H9 (cell line): Measurements from ENCODE around the gene PTDSS2. TPM values are rescaled to one million over a fixed set of nuclear protein-coding genes. Genes with fewer than 3 reads are reported as not detected.

Source experiments
- DNase-seq: peaks from one replicate; pipeline ENCODE4 v3.0.0-alpha.2; 2017
- H2AFZ ChIP-seq: one replicate; pipeline ENCODE4 v1.6.1; 2013; ENCODE audit warnings: mild to moderate bottlenecking, low read length, control low read depth, moderate library complexity
- H2AK5ac ChIP-seq: 2 replicates; pipeline ENCODE4 v1.6.1; 2013; ENCODE audit warnings: low read length, control low read depth, mixed read lengths; ENCODE audit not compliant: insufficient read length
- H2BK120ac ChIP-seq: one replicate; pipeline ENCODE4 v1.6.1; 2013; ENCODE audit warnings: low read depth, mild to moderate bottlenecking, low read length, control low read depth, inconsistent platforms; ENCODE audit not compliant: poor library complexity, severe bottlenecking
- H2BK12ac ChIP-seq: 2 replicates; pipeline ENCODE4 v1.6.1; 2013; ENCODE audit warnings: low read length, control low read depth, mixed read lengths, low read depth; ENCODE audit not compliant: insufficient read length
- H2BK15ac ChIP-seq: 2 replicates; pipeline ENCODE4 v1.6.1; 2013; ENCODE audit warnings: low read depth, low read length, control low read depth
- H2BK20ac ChIP-seq: one replicate; pipeline ENCODE4 v1.6.1; 2013; ENCODE audit warnings: low read depth, mild to moderate bottlenecking, low read length, control low read depth, inconsistent platforms; ENCODE audit not compliant: poor library complexity, severe bottlenecking
- H2BK5ac ChIP-seq: 2 replicates; pipeline ENCODE4 v1.6.1; 2013; ENCODE audit warnings: low read length, control low read depth, mixed read lengths; ENCODE audit not compliant: insufficient read length
- H3K14ac ChIP-seq: 2 replicates; pipeline ENCODE4 v1.6.1; 2013; ENCODE audit warnings: low read length, control low read depth; ENCODE audit not compliant: insufficient read depth
- H3K18ac ChIP-seq: 2 replicates; pipeline ENCODE4 v1.6.1; 2013; ENCODE audit warnings: low read depth, mild to moderate bottlenecking, mixed read lengths, low read length, control low read depth; ENCODE audit not compliant: insufficient read length
- H3K23ac ChIP-seq: 2 replicates; pipeline ENCODE4 v1.6.1; 2013; ENCODE audit warnings: low read length, control low read depth, mixed read lengths, low read depth; ENCODE audit not compliant: insufficient read length
- H3K23me2 ChIP-seq: 2 replicates; pipeline ENCODE4 v1.6.1; 2013; ENCODE audit warnings: low read depth, mild to moderate bottlenecking, mixed read lengths, low read length, control low read depth; ENCODE audit not compliant: insufficient read length, poor library complexity, severe bottlenecking
- H3K27ac ChIP-seq: 2 replicates; pipeline ENCODE4 v1.5.1; 2013; ENCODE audit warnings: low read length, control low read depth, mixed read lengths, low read depth; ENCODE audit not compliant: insufficient read length
- H3K27me3 ChIP-seq: 2 replicates; pipeline ENCODE4 v1.6.1; 2013; ENCODE audit warnings: low read length, control low read depth, inconsistent platforms; ENCODE audit not compliant: insufficient read depth
- H3K4ac ChIP-seq: 2 replicates; pipeline ENCODE4 v1.6.1; 2013; ENCODE audit warnings: low read depth, mild to moderate bottlenecking, control low read depth, inconsistent platforms, low read length, moderate library complexity
- H3K4me1 ChIP-seq: 2 replicates; pipeline ENCODE4 v1.6.1; 2013; ENCODE audit warnings: low read length, control low read depth, inconsistent platforms; ENCODE audit not compliant: insufficient read depth
- H3K4me2 ChIP-seq: 2 replicates; pipeline ENCODE4 v1.6.1; 2013; ENCODE audit warnings: low read length, control low read depth, mixed read lengths; ENCODE audit not compliant: insufficient read length, insufficient read depth
- H3K56ac ChIP-seq: 2 replicates; pipeline ENCODE4 v1.6.1; 2013; ENCODE audit warnings: low read depth, mild to moderate bottlenecking, mixed read lengths, low read length, control low read depth; ENCODE audit not compliant: insufficient read length
- H3K79me1 ChIP-seq: 2 replicates; pipeline ENCODE4 v1.6.1; 2013; ENCODE audit warnings: low read depth, mild to moderate bottlenecking, moderate library complexity, low read length, control low read depth, inconsistent platforms; ENCODE audit not compliant: insufficient read depth, poor library complexity, severe bottlenecking
- H3K79me2 ChIP-seq: 2 replicates; pipeline ENCODE4 v1.6.1; 2013; ENCODE audit warnings: low read length, control low read depth, inconsistent platforms; ENCODE audit not compliant: insufficient read depth
- H3K9ac ChIP-seq: 2 replicates; pipeline ENCODE4 v1.6.1; 2013; ENCODE audit warnings: low read length, control low read depth, mixed read lengths; ENCODE audit not compliant: insufficient read length; ENCODE audit errors: extremely low read depth
- H3K9me3 ChIP-seq: one replicate; pipeline ENCODE4 v1.6.1; 2013; ENCODE audit warnings: low read depth, low read length, inconsistent platforms; ENCODE audit not compliant: control insufficient read depth
- H3T11ph ChIP-seq: one replicate; pipeline ENCODE4 v1.6.1; 2013; ENCODE audit warnings: mild to moderate bottlenecking, low read length, control low read depth, inconsistent platforms
- H4K20me1 ChIP-seq: one replicate; pipeline ENCODE4 v1.6.1; 2013; ENCODE audit not compliant: control insufficient read depth, insufficient read length, insufficient read depth
- H4K5ac ChIP-seq: 2 replicates; pipeline ENCODE4 v1.6.1; 2013; ENCODE audit warnings: low read depth, mild to moderate bottlenecking, mixed read lengths, low read length, control low read depth; ENCODE audit not compliant: insufficient read length
- H4K8ac ChIP-seq: replicated peaks from 2 replicates; pipeline ENCODE4 v1.6.1; 2013; ENCODE audit warnings: low read length, control low read depth, mixed read lengths, low read depth; ENCODE audit not compliant: insufficient read length
- H4K91ac ChIP-seq: 2 replicates; pipeline ENCODE4 v1.6.1; 2013; ENCODE audit warnings: low read depth, mild to moderate bottlenecking, moderate library complexity, mixed read lengths, low read length, control low read depth; ENCODE audit not compliant: insufficient read length
- H3K27ac Mint-ChIP-seq, 3 experiments: 2 replicates in 2 of 3; 3 replicates in 1 of 3; pipeline ENCODE4 v1.8.0; 2020 to 2021; ENCODE audit warnings: mixed read lengths in 3 of 3, mild to moderate bottlenecking in 1 of 3, moderate library complexity in 1 of 3
- H3K27me3 Mint-ChIP-seq: 2 replicates; pipeline ENCODE4 v1.8.0; 2021; ENCODE audit warnings: low read depth, mild to moderate bottlenecking, moderate library complexity, mixed read lengths
- H3K36me3 Mint-ChIP-seq, 3 experiments: 2 replicates in 2 of 3; 3 replicates in 1 of 3; pipeline ENCODE4 v1.8.0; 2020 to 2021; ENCODE audit warnings: low read depth in 3 of 3, mixed read lengths in 3 of 3; ENCODE audit not compliant: insufficient read depth in 1 of 3
- H3K4me1 Mint-ChIP-seq, 2 experiments: 2 replicates each; pipeline ENCODE4 v1.8.0; 2020; ENCODE audit warnings: mixed read lengths in 2 of 2
- H3K4me3 Mint-ChIP-seq, 2 experiments: 2 replicates in 1 of 2; 3 replicates in 1 of 2; pipeline ENCODE4 v1.8.0; 2020 to 2021; ENCODE audit warnings: mild to moderate bottlenecking in 2 of 2, mixed read lengths in 2 of 2, moderate library complexity in 1 of 2
- H3K9me3 Mint-ChIP-seq, 2 experiments: 2 replicates in 1 of 2; 3 replicates in 1 of 2; pipeline ENCODE4 v1.8.0; 2020; ENCODE audit warnings: mild to moderate bottlenecking in 2 of 2, mixed read lengths in 2 of 2, moderate library complexity in 1 of 2
- WGBS: extraction: QIAGEN DNeasy Blood & Tissue Kit; methylation state at CpG from one replicate; pipeline ENCODE4 v1.1.7; 2013; ENCODE audit warnings: missing lambda C conversion rate, low lambda C conversion rate, mixed read lengths; ENCODE audit not compliant: insufficient read length; ENCODE audit errors: extremely low coverage; 5-methylcytosine and 5-hydroxymethylcytosine counted together
- total RNA-seq: library from RNA; stranded (reverse); gene quantifications from 2 replicates; pipeline ENCODE4 v1.2.1, GENCODE V29; 2021
- TF ChIP-seq, protein P1 (sequence below): fragments of 200-600 bp; sonication (generic); conservative IDR thresholded peaks from 3 replicates; pipeline ENCODE4 v1.8.0; 2021; ENCODE audit warnings: antibody characterized with exemption, mild to moderate bottlenecking

The PTDSS2 gene
- total RNA-seq, 1 experiment from 2014 or later: 55.3 TPM

DNA sequence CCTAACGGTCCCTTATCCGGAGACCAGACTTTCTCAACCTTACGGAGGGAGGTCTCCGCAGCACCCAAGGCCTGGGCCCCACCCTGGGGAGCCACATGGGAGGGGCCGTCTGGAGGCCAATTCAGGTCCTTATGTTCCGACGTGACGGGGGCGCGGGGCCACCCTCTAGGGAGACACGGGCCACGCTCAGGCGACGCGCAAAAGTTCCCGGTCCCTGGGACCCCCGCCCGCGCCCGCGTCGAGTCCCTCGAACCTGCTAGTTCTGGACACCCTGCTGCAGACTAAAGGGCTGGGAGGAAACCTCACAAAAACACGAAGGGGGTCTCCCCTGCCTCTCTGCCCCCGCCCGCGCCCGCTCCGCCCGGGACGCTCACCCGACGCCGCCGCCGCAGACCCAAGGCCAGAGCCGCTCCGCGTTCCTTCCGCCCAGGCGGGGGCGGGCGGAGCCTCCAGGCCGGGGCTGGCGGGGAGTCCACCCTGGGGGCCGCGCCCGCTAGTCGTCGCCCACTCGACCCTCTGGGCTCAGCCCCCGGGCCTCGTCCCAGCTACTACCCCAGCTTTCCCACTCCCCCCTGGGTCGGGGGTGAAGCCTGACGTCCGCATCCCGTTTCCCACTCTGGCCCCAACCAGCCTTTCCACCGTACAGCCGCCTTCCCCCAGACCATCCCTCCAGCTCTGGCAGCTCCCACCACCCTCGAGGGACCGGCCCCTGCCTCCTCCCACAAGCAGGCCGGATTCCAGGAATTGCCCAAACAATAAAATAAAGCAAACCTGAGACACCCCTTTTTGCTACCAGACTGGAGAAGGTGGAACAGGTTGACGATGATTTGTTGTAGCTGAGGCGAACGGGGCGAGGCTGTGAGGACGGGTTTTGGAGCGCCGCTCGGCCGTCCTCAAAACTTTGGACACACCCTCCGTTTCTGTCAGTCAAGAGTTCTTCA lies 54.2 kb downstream of the PTDSS2 start:
- Mint-ChIP-seq H3K36me3 (peaks cover 15 to 26% (median 21%) of the 10 kb centered on the region in 3 experiments; a peak in 6 of 7 replicates), H3K27ac (no peak overlapping the region), H3K4me3 (peak overlapping the region; percentile 62 to 93; a peak in 2 of 5 replicates), H3K9me3 (no peaks in the 10 kb centered on the region), H3K4me1 (peaks cover 3 to 9% of the 10 kb centered on the region in 2 experiments; a peak in 2 of 4 replicates), H3K27me3 (no peaks in the 10 kb centered on the region; the same call in none of the 2 replicates)
- Histone ChIP-seq H3K4ac (no peak overlapping the region), H3K23me2 (peaks cover 16% of the 10 kb centered on the region), H3T11ph (no peak overlapping the region), H3K9me3 (no peaks in the 10 kb centered on the region), H2AFZ (no peak overlapping the region), H3K79me1 (no peaks in the 10 kb centered on the region), H3K79me2 (peaks cover 2% of the 10 kb centered on the region; the same call in 1 of the 2 replicates), H3K9ac (no peak overlapping the region), H3K18ac (no peak overlapping the region), H4K5ac (no peak overlapping the region), H2BK20ac (no peak overlapping the region), H3K27ac (no peak overlapping the region), H2BK5ac (no peak overlapping the region), H4K20me1 (no peaks in the 10 kb centered on the region), H2BK12ac (no peak overlapping the region), H3K23ac (no peak overlapping the region), H3K14ac (no peak overlapping the region), H2BK120ac (no peak overlapping the region), H2BK15ac (no peak overlapping the region), H3K4me2 (no peak overlapping the region), H4K8ac (no peak overlapping the region), H3K27me3 (no peaks in the 10 kb centered on the region; the same call in 1 of the 2 replicates), H4K91ac (no peak overlapping the region), H3K56ac (no peak overlapping the region), H2AK5ac (no peak overlapping the region), H3K4me1 (no peaks in the 10 kb centered on the region)
- TF ChIP-seq, protein P1, sequence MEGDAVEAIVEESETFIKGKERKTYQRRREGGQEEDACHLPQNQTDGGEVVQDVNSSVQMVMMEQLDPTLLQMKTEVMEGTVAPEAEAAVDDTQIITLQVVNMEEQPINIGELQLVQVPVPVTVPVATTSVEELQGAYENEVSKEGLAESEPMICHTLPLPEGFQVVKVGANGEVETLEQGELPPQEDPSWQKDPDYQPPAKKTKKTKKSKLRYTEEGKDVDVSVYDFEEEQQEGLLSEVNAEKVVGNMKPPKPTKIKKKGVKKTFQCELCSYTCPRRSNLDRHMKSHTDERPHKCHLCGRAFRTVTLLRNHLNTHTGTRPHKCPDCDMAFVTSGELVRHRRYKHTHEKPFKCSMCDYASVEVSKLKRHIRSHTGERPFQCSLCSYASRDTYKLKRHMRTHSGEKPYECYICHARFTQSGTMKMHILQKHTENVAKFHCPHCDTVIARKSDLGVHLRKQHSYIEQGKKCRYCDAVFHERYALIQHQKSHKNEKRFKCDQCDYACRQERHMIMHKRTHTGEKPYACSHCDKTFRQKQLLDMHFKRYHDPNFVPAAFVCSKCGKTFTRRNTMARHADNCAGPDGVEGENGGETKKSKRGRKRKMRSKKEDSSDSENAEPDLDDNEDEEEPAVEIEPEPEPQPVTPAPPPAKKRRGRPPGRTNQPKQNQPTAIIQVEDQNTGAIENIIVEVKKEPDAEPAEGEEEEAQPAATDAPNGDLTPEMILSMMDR: no peak
- WGBS: no CpG with 5 or more reads among the region's 72 CpGs
- DNase-seq: no peak
